Measurements from ENCODE around the gene ARHGAP15.

DNA sequence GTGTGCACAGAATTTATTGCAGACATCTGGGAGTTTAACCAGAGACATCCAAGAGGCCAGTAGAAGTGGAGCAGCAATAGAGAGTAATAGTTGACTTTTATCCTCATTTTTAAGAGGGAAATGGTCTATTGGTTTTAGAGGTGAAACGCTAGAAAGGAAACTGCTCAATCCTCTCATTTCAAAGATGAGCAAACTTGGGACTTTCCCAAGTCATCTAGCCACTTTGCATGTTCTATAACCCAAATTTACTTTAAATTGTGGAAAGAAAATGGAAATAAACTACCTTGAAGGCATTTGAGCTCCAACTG lies 601.7 kb downstream of the ARHGAP15 start:
- TF ChIP-seq EZH2phosphoT487 (IDR thresholded peaks at IDR 0.05; ENCODE audit: low read length), result no peak
- TF ChIP-seq, protein P1, sequence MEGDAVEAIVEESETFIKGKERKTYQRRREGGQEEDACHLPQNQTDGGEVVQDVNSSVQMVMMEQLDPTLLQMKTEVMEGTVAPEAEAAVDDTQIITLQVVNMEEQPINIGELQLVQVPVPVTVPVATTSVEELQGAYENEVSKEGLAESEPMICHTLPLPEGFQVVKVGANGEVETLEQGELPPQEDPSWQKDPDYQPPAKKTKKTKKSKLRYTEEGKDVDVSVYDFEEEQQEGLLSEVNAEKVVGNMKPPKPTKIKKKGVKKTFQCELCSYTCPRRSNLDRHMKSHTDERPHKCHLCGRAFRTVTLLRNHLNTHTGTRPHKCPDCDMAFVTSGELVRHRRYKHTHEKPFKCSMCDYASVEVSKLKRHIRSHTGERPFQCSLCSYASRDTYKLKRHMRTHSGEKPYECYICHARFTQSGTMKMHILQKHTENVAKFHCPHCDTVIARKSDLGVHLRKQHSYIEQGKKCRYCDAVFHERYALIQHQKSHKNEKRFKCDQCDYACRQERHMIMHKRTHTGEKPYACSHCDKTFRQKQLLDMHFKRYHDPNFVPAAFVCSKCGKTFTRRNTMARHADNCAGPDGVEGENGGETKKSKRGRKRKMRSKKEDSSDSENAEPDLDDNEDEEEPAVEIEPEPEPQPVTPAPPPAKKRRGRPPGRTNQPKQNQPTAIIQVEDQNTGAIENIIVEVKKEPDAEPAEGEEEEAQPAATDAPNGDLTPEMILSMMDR (IDR thresholded peaks at IDR 0.05; ENCODE audit: low read length), result no peak
- no peak for TF ChIP-seq EZH2 (optimal IDR thresholded peaks at IDR 0.05; ENCODE audit: low read depth, low read length)

Measured in MM.1S (cell line).